GM18505 (cell line): ENCODE data around the gene ELAVL1.

Source experiments
- ATAC-seq: cut with Tn5 transposase; IDR thresholded peaks from one replicate; pipeline ENCODE4 v1.9.1; 2021; ENCODE audit not compliant: unreplicated experiment
- POLR2A ChIP-seq: IDR thresholded peaks from 4 replicates; pipeline ENCODE4 v1.6.1; 2011; ENCODE audit warnings: borderline replicate concordance; ENCODE audit not compliant: insufficient read depth, insufficient read length; ENCODE audit errors: extremely low read depth

Gene ELAVL1

GRCh38 chr19:7912697-7913564 is 92.5 kb downstream of the ELAVL1 start:
- no peak for TF ChIP-seq POLR2A
- ATAC-seq, result no peak

- no peak for ATAC-seq
- TF ChIP-seq POLR2A, result no peak
These were observed 93.2 kb downstream of the ELAVL1 start for GRCh38 chr19:7912144-7912696.

DNA sequence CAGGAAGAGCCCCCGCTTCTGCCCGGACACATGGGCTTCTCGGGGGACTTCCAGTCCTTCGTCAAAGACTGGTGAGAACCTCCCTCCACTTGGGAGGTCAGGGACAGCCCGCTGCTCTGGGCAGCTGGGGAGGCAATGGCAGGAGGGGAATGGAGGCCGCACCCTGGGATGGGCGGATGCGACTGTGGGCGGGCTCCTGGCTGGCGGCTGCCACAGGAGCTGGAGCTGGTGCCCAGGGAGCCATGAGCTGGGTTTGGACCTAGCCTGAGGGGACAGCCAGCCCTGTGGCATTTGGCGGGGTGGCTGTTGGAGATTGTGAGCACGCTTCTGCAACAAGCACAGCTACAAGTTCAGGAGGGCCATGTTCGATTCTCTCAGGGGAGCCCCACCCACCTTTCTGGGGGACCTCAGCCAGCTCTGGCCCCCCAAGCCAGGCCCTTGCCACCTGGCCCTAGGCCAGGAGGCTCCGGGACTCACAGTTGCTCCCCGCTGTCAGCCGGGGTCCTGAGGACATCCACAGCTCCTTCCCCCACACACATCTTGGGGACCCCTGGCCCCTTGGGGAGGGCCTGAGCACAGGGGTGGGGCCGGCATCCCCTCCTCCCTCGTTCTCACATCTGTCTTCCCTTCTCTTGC is 93.8 kb downstream of the ELAVL1 start:
- no peak for TF ChIP-seq POLR2A
- ATAC-seq, result no peak

DNA sequence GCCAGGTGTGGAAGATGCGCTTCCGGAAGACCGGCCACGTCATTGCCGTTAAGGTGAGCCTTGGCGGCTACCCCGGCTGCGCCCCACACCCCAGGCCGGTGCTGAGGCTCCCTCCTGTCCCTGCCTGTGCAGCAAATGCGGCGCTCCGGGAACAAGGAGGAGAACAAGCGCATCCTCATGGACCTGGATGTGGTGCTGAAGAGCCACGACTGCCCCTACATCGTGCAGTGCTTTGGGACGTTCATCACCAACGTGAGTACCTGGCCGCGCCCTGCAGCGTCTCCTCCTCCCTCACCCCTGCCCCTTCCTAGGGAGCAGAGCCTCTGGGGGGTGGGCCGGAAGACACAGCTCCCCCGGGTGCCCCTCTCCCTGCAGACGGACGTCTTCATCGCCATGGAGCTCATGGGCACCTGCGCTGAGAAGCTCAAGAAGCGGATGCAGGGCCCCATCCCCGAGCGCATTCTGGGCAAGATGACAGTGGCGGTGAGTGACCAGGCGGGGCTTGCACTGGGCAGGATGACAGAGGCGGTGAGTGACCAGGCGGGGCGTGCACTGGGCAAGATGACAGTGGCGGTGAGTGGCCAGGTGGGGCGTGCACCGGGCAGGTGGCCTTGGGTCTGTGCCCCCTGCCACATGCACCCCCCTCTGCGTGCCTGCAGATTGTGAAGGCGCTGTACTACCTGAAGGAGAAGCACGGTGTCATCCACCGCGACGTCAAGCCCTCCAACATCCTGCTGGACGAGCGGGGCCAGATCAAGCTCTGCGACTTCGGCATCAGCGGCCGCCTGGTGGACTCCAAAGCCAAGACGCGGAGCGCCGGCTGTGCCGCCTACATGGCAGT is 94.9 kb downstream of the ELAVL1 start:
- TF ChIP-seq POLR2A, result no peak
- no peak for ATAC-seq

DNA sequence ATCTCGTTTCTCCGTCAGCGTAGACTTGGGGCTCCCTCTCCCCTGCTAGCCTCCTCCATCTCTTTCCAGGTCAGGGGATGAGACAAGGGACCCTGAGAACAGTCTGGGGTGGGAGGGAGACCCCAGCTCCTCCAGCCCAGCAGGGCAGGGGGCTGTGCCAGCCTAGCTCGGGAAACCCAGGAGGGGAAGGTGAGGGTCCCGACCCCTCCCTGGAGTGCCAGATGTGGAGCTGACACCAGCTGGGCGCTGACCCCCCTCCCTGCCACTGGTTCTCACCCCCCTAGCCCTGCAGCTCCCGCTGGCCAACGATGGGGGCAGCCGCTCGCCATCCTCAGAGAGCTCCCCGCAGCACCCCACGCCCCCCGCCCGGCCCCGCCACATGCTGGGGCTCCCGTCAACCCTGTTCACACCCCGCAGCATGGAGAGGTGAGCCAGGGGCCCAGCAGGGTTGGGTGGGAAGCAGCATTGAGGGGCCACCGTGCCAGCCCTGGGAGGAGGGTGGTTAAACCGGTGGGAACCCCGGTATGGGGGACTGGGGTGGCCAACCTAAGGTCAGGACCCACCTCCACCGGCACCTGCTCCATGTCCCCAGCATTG is 95.9 kb downstream of the ELAVL1 start:
- TF ChIP-seq POLR2A, result no peak
- no peak for ATAC-seq

GRCh38 chr19:7908742-7909461 is 96.5 kb downstream of the ELAVL1 start:
- no peak for ATAC-seq
- no peak for TF ChIP-seq POLR2A
